Neuronal stem cell (in vitro differentiated cells): ENCODE measurements around the gene TSC22D3.

Experiments
- DNase-seq: peaks from one replicate; pipeline ENCODE4 v3.0.0-alpha.2; 2013; ENCODE audit warnings: low spot score
- H2AFZ ChIP-seq: one replicate; pipeline ENCODE4 v1.6.1; 2013; ENCODE audit warnings: mild to moderate bottlenecking, low read length, inconsistent platforms
- H2AK5ac ChIP-seq: 2 replicates; pipeline ENCODE4 v1.6.1; 2013; ENCODE audit warnings: low read depth, mild to moderate bottlenecking, inconsistent platforms, low read length, moderate library complexity, mixed read lengths
- H2BK120ac ChIP-seq: 2 replicates; pipeline ENCODE4 v1.6.1; 2013; ENCODE audit warnings: low read depth, mild to moderate bottlenecking, inconsistent platforms, low read length, moderate library complexity, mixed read lengths
- H2BK12ac ChIP-seq: one replicate; pipeline ENCODE4 v1.6.1; 2013; ENCODE audit warnings: low read length, inconsistent platforms
- H2BK15ac ChIP-seq: 2 replicates; pipeline ENCODE4 v1.6.1; 2013; ENCODE audit warnings: mild to moderate bottlenecking, low read length, inconsistent platforms, mixed read lengths
- H2BK5ac ChIP-seq: one replicate; pipeline ENCODE4 v1.6.1; 2013; ENCODE audit warnings: inconsistent platforms, mild to moderate bottlenecking, low read length, moderate library complexity
- H3K14ac ChIP-seq: one replicate; pipeline ENCODE4 v1.6.1; 2013; ENCODE audit warnings: low read length, inconsistent platforms
- H3K18ac ChIP-seq: 2 replicates; pipeline ENCODE4 v1.6.1; 2013; ENCODE audit warnings: low read length, inconsistent platforms
- H3K23ac ChIP-seq: 2 replicates; pipeline ENCODE4 v1.6.1; 2013; ENCODE audit warnings: low read depth, mild to moderate bottlenecking, mixed read lengths, low read length, inconsistent platforms; ENCODE audit not compliant: poor library complexity
- H3K27ac ChIP-seq: replicated peaks from 3 replicates; pipeline ENCODE4 v1.5.1; 2013; ENCODE audit warnings: low read length, inconsistent platforms
- H3K27me3 ChIP-seq, 3 experiments: 2 replicates each; pipeline ENCODE4 v1.6.1; 2013; ENCODE audit warnings: low read length in 3 of 3, mild to moderate bottlenecking in 2 of 3, inconsistent platforms in 1 of 3, low read depth in 1 of 3, mixed read lengths in 1 of 3, moderate library complexity in 1 of 3; ENCODE audit not compliant: control insufficient read depth in 3 of 3, insufficient read depth in 3 of 3
- H3K36me3 ChIP-seq, 2 donors: replicated peaks in 1 of 2; 2 replicates each; pipeline ENCODE4 v1.6.1; 2013; ENCODE audit warnings: low read length in 2 of 2; ENCODE audit not compliant: control insufficient read depth in 2 of 2, insufficient read depth in 2 of 2
- H3K4ac ChIP-seq: 2 replicates; pipeline ENCODE4 v1.6.1; 2013; ENCODE audit warnings: inconsistent platforms, mild to moderate bottlenecking, low read length, moderate library complexity
- H3K4me1 ChIP-seq, 2 donors: 1 replicate in 1 of 2; 2 replicates in 1 of 2; pipeline ENCODE4 v1.6.1; 2013; ENCODE audit warnings: low read length in 2 of 2, low read depth in 1 of 2; ENCODE audit not compliant: control insufficient read depth in 2 of 2, insufficient read depth in 1 of 2
- H3K4me2 ChIP-seq: one replicate; pipeline ENCODE4 v1.6.1; 2013; ENCODE audit warnings: mild to moderate bottlenecking, low read length, inconsistent platforms; ENCODE audit not compliant: insufficient read depth, poor library complexity, severe bottlenecking
- H3K4me3 ChIP-seq, 2 donors: 2 replicates each; pipeline ENCODE4 v1.5.1; 2013; ENCODE audit warnings: low read length in 2 of 2, mild to moderate bottlenecking in 2 of 2, inconsistent platforms in 1 of 2, moderate library complexity in 1 of 2
- H3K79me1 ChIP-seq: one replicate; pipeline ENCODE4 v1.6.1; 2013; ENCODE audit warnings: low read depth, mild to moderate bottlenecking, inconsistent platforms, low read length, moderate library complexity
- H3K9ac ChIP-seq: one replicate; pipeline ENCODE4 v1.6.1; 2013; ENCODE audit warnings: mild to moderate bottlenecking, low read depth, low read length, inconsistent platforms; ENCODE audit not compliant: poor library complexity
- H3K9me3 ChIP-seq, 2 donors: replicated peaks in 1 of 2; 2 replicates each; pipeline versions ENCODE3 to v1.6.1; 2013; ENCODE audit warnings: low read length in 2 of 2, mild to moderate bottlenecking in 2 of 2, inconsistent platforms in 1 of 2, low read depth in 1 of 2, mixed read lengths in 1 of 2, moderate library complexity in 1 of 2; ENCODE audit not compliant: control insufficient read depth in 2 of 2, insufficient read depth in 1 of 2
- H4K8ac ChIP-seq: one replicate; pipeline ENCODE4 v1.6.1; 2013; ENCODE audit warnings: low read depth, mild to moderate bottlenecking, inconsistent platforms, low read length, moderate library complexity
- H4K91ac ChIP-seq: one replicate; pipeline ENCODE4 v1.6.1; 2013; ENCODE audit warnings: low read length, low read depth, mild to moderate bottlenecking, inconsistent platforms; ENCODE audit not compliant: poor library complexity
- WGBS, 2 donors: extraction: QIAGEN DNeasy Blood & Tissue Kit; methylation state at CpG; one replicate each; pipeline ENCODE4 v1.1.7; 2013; ENCODE audit warnings: missing lambda C conversion rate in 2 of 2, mixed read lengths in 1 of 2; ENCODE audit not compliant: insufficient read length in 2 of 2, insufficient replicate concordance in 1 of 2; ENCODE audit errors: extremely low coverage in 2 of 2; 5-methylcytosine and 5-hydroxymethylcytosine counted together

Gene TSC22D3

DNA sequence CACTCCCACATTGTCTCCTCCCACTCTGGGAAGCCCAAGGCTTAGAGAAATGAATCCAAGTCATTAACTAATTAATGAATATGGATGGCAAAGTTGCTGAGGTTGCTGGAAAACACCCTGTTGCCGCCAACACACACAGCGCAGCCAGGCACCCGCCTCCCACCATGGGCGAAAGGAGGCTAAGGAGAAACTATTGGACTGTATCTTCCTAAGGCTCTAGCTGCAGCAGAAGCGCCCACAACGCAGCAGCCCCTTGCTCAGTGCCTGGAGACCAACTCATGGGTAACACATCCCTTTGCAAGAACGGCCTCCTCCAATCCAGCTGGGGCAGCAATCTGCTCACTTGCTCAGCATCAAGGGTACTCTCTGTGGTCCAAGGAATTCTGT, 34.2 kb downstream of the TSC22D3 start:
- H3K27ac ChIP-seq: no peak overlapping the region
- no peaks in the 10 kb centered on the region for H3K79me1 ChIP-seq
- no peak overlapping the region for H4K8ac ChIP-seq
- no peak overlapping the region for H3K23ac ChIP-seq
- no peak overlapping the region for H3K4me2 ChIP-seq
- H3K18ac ChIP-seq: peak overlapping the region; percentile 76
- H3K36me3 ChIP-seq: no peaks in the 10 kb centered on the region
- H2BK5ac ChIP-seq: peak overlapping the region; percentile 29
- no peak overlapping the region for H3K14ac ChIP-seq
- no peak overlapping the region for H2BK120ac ChIP-seq
- H3K4ac ChIP-seq: no peak overlapping the region
- no peak overlapping the region for H2AK5ac ChIP-seq
- peaks cover 0 to 43% (median 0%) of the 10 kb centered on the region in 3 experiments for H3K27me3 ChIP-seq
- H2BK12ac ChIP-seq: peak overlapping the region; percentile 58
- H3K9me3 ChIP-seq: no peaks in the 10 kb centered on the region
- no peak overlapping the region for H2BK15ac ChIP-seq
- H3K4me3 ChIP-seq: no peak overlapping the region
- peaks cover 0 to 14% of the 10 kb centered on the region in 2 donors for H3K4me1 ChIP-seq
- H3K9ac ChIP-seq: no peak overlapping the region
- H4K91ac ChIP-seq: no peak overlapping the region
- WGBS, 2 donors: no CpG with 5 or more reads among the region's 7 CpGs
- H2AFZ ChIP-seq: peak overlapping the region; percentile 80
- DNase-seq: no peak

DNA sequence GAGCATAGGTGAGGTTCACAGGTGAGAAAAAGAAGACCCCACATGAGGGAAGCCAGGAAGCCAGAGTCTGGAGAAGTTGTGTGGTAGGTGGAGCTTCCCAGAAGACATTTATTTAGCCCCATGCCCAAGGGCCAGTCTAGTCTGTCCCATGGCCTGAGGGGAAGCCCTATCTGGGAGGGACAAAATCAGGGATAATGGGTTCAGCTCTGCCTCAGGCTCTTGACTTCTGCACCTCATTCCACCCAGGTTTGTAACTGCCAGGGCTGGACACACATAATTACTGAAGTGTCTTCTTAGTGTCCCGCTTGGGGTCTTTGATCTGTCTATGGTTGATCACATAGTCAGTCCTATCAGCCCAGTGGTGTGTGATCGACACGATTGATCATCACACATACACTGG, 36.0 kb downstream of the TSC22D3 start:
- Histone ChIP-seq H3K4me1 (peaks cover 0 to 14% of the 10 kb centered on the region in 2 donors), H2BK5ac (no peak overlapping the region), H2BK15ac (no peak overlapping the region), H3K14ac (no peak overlapping the region), H2AFZ (no peak overlapping the region), H3K36me3 (no peaks in the 10 kb centered on the region), H4K8ac (no peak overlapping the region), H3K9ac (no peak overlapping the region), H3K27ac (no peak overlapping the region), H3K79me1 (no peaks in the 10 kb centered on the region), H4K91ac (no peak overlapping the region), H2AK5ac (no peak overlapping the region), H2BK12ac (no peak overlapping the region), H3K27me3 (peaks cover 0 to 37% (median 0%) of the 10 kb centered on the region in 3 experiments), H3K18ac (no peak overlapping the region), H3K9me3 (no peaks in the 10 kb centered on the region), H3K4me2 (no peak overlapping the region), H3K4me3 (no peak overlapping the region), H3K23ac (no peak overlapping the region), H2BK120ac (no peak overlapping the region), H3K4ac (no peak overlapping the region)
- no peak for DNase-seq
- WGBS, 2 donors: no CpG with 5 or more reads among the region's 3 CpGs

DNA sequence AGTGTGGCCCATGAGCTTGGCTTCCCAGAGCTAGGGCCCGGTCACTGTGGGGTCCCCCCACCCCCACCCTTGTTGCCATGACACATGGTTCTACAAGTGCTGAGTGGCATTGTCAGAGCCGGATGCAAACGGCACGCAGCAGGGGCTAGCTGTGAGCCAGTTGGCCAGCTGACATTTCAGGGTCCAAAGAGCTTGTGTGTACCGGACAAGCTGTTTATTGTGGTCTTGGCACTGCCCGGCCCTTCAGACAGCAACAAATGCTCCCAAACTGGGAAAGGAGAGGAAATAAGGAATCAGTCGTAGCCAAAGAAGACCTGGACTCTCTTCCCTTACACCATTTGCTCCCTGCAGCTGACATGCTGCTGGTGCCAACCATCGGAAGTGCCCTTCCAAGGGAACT, 36.8 kb downstream of the TSC22D3 start:
- no peak for DNase-seq
- Histone ChIP-seq H2BK12ac (no peak overlapping the region), H3K18ac (no peak overlapping the region), H4K91ac (no peak overlapping the region), H2BK120ac (no peak overlapping the region), H3K27ac (no peak overlapping the region), H3K4me2 (no peak overlapping the region), H3K4me1 (peaks cover 0 to 14% of the 10 kb centered on the region in 2 donors), H2AK5ac (peak overlapping the region; percentile 46), H3K27me3 (peaks cover 0 to 41% (median 0%) of the 10 kb centered on the region in 3 experiments), H3K4me3 (no peak overlapping the region), H2BK5ac (no peak overlapping the region), H3K9ac (no peak overlapping the region), H4K8ac (no peak overlapping the region), H2BK15ac (no peak overlapping the region), H3K4ac (no peak overlapping the region), H3K36me3 (no peaks in the 10 kb centered on the region), H3K23ac (no peak overlapping the region), H3K14ac (no peak overlapping the region), H3K79me1 (no peaks in the 10 kb centered on the region), H2AFZ (no peak overlapping the region), H3K9me3 (no peaks in the 10 kb centered on the region)
- WGBS, 2 donors: no CpG with 5 or more reads among the region's 8 CpGs

DNA sequence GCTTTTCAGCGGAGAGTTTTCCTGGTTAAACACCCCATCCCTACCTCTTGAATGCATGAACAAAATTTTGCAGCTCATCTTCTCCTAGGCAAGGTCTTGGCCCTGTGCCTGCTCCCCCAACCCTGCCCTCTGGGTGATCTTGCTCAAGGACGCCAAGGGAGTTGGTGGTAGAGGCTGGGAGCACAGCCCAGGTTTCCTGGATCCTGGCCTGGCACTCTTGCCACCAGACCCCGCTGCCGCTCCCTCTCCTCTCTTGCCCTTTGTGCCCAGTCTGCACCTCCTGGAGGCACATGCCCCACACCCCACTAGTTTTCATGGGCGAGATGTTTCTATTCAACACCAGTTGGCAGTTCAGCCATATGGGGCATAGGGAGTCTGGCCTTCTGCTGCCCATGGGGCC, 37.3 kb downstream of the TSC22D3 start:
- Histone ChIP-seq H3K23ac (no peak overlapping the region), H3K9ac (no peak overlapping the region), H3K27me3 (peaks cover 0 to 36% (median 0%) of the 10 kb centered on the region in 3 experiments), H2BK15ac (no peak overlapping the region), H4K8ac (no peak overlapping the region), H3K4me2 (no peak overlapping the region), H4K91ac (no peak overlapping the region), H2BK5ac (no peak overlapping the region), H3K36me3 (no peaks in the 10 kb centered on the region), H3K9me3 (no peaks in the 10 kb centered on the region), H3K4ac (no peak overlapping the region), H3K4me1 (peaks cover 0 to 14% of the 10 kb centered on the region in 2 donors), H3K27ac (no peak overlapping the region), H2AK5ac (no peak overlapping the region), H2AFZ (no peak overlapping the region), H3K14ac (no peak overlapping the region), H3K4me3 (no peak overlapping the region), H3K79me1 (no peaks in the 10 kb centered on the region), H3K18ac (no peak overlapping the region), H2BK12ac (no peak overlapping the region), H2BK120ac (no peak overlapping the region)
- no peak for DNase-seq
- WGBS, 2 donors: no CpG with 5 or more reads among the region's 5 CpGs
